KG1 (cell line): Measurements from ENCODE around the gene SH3PXD2A.

Experiments
- DNase-seq: peaks from one replicate; lab custom pipeline; 2025; lab: John Stamatoyannopoulos, UW

Gene SH3PXD2A

DNA sequence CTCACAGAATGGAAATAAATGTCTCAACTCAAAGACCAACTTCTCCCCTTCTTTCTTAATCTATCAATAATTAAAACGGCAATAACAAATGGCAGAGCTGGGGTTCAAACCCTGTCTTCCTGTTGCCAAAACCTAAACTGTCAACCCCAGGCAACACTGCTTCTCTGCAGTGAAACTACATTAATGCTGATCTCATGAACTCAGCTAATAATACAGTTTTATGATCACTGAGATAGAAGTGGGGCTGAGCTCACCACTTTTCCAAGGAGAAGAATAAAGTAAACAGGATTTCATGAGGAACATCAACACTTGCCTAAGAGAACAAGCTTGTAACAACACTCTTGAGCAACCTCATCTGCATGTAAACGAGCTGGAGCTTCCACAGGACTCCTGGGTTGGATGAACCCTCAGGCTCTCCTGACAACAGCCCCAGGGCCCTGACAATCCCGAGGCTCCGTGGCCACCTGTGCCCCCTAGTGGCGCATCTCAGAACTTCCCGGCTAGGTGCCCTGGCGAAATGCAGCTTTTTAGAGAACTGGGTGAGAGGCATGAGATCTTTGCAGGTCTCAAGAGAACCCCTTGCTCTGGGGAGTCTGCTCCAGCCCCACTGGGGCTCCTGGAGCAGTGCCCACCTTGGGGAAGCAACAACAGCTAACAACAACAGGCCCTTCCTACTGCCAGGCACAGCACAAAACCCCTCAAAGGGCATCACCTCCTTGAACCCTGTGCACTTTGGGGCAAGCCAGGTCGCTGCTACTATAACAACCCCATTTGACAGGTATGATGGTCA, 169.3 kb downstream of the SH3PXD2A start:
- peak; percentile 12 for DNase-seq

- no peak for DNase-seq
These were observed 171.5 kb downstream of the SH3PXD2A start for GRCh38 chr10:103683851-103684250.

DNA sequence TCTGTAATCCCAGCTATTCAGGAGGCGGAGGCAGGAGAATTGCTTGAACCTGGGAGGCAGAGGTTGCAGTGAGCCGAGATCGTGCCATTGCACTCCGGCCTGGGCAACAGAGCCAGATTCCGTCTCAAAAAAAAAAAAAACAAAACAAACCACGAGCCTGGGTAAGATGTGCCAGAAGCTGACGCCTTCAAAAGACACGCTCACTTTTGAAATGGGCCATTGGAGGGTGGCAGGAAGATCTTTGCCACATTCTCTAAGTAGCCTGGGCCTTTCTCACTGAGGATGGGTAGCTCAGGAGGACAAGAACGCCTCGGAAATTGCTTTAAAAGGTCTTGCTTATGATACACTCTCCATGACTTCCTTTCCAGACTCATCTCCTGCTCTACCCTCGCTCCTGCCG, 172.7 kb downstream of the SH3PXD2A start:
- DNase-seq: no peak

- no peak for DNase-seq
These were observed 173.6 kb downstream of the SH3PXD2A start for GRCh38 chr10:103681617-103682399.

- DNase-seq: no peak
These were observed 174.5 kb downstream of the SH3PXD2A start for GRCh38 chr10:103680869-103681236.

DNA sequence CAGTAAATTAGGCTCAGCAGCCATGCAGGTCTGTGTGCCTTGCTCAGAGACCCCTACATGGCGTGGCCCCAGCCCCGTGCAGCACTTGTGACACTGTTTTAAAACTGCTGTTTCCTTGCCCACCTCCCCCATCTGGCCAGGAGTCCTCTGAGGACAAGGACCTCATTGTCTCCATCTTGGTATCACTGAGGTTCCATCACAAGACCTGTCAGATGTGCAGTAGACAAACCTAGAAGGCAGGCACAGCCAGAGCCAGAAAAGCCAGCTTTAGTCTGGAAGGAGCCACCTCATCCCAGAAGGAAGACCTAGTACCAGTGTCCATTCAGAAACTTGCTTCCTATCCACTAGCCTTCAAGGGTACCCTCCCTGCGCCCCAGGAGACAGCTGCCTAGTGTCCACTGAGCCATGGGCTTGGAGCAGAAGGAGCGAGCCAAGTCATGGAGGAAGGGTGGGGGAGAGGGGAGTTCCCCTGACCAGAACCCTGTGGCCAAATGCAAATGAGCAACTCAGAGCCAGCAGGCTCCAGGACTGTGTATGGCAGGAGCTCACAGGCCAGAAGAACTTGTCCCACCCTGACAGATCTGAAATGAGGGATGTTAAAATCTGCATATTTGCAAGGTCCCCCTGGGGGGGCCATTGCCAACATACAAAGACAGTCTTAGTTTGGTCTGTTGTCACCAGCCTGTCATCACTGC, 176.1 kb downstream of the SH3PXD2A start:
- no peak for DNase-seq

GRCh38 chr10:103678178-103678526, 177.2 kb downstream of the SH3PXD2A start:
- DNase-seq: no peak

DNA sequence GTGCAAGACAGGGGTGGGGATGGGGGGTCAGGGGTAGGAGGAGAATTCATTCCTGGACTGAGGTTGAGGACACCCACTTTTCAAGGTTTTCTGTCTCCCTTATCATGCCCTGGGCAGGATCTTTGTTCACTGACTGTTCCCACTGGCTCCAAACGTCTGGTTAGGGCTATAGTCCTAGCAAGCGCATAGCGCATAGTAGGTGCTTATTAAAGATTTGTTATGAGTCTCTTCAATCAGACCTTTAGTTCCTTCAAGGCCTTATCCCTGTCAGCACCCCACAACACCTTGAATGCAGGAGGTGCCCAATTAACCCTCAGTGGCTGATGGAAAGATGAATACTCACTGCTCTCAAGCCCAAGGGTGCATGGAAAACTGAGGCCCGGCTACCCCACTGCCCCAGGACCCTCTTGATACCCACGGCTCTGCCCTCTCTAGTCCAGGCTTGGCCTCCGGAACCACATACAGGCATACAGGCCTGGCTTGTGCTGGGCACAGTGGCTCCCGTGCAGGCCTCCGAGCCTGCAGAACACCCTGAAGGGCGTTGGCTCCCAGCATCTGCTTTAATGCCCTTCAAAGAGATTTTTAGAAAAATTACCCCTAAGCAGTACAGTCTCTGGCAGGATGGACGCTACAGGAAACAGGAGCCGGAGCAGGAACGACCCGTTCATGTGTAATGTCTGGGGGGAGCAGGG, 177.7 kb downstream of the SH3PXD2A start:
- DNase-seq: no peak

DNA sequence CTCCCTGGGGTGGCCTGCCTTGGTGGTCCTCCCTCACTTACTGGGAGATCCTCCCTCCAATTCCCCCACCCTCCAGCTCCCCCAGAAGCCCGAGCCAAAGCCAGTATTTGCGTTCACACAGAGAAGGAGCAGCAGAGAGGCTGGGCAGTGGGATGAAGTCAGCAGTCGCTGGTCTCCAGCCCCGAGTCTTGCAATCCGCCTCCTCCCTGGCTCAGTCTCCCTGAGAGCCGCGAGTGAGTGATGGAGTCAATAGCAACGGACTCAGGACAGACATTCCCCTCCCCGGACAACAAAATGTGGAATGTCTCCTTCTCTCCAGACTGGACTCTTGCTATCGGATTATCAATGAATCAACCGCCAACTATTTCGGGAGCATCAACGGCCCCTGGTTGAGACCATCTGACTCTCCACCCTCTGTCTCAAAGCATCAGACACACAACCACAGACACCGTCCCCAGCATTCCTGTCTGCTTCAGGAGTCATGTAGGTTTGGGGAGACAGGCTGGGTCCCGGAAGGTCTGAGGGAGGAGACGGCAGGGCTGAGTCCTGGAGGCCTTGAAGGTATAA, 178.4 kb downstream of the SH3PXD2A start:
- no peak for DNase-seq

- no peak for DNase-seq
These were observed 179.2 kb downstream of the SH3PXD2A start for GRCh38 chr10:103676058-103676785.

GRCh38 chr10:103673606-103674005, 181.8 kb downstream of the SH3PXD2A start:
- no peak for DNase-seq

- no peak for DNase-seq
These were observed 183.0 kb downstream of the SH3PXD2A start for GRCh38 chr10:103672345-103672744.

GRCh38 chr10:103671126-103671895, 184.1 kb downstream of the SH3PXD2A start:
- no peak for DNase-seq

DNA sequence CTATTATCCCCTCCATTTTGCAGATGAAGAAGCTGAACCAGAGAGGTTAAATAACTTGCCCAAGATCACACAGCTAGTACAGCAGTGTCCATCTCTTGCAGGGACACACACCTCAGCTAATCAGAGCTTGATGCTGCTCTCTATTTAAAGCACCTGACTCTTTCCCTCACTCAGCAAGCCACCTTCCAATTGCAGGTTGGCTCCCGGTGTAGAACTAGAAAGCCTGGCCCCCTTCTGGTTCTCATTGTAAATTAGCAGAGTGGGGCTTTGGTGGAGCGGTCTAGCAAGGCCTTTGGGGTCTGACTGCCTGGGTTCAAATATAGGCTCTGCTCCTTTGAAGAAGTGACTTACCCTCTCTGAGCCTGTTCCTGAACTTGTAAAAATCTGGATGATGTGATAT, 185.4 kb downstream of the SH3PXD2A start:
- DNase-seq: no peak

DNA sequence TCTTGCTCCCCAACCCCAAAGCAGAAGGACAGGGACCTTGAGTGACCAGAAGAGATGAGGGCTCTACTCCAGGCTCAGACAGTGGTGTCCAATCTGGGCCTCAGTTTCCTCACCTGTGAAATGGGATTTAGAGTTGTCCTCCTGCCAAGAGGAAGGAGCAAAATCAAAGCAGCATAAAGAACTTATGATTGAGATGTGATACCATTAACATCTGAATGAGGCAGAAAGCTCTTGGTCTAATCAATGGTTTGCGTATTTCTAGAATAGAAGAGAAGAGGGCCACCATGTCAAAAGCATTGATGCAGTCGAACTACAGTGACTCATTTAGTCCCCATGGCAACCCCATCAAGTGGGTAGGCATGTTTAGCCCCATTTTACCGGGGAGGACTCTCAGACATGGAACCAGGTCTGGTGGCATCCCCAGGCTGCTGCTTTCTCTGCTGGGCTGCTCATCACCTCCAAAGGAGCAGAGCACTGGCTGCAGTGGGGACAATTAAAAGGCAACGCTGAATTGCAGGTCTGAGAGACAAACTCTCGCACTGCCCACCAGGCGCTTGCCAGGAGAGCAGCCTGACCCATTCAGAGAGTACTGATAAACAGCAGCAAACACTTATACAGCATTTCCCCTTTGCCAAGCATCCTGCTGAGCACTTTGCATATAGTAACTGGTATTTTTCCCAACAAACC, 186.0 kb downstream of the SH3PXD2A start:
- DNase-seq: no peak

- no peak for DNase-seq
These were observed 186.8 kb downstream of the SH3PXD2A start for GRCh38 chr10:103668351-103669242.

DNA sequence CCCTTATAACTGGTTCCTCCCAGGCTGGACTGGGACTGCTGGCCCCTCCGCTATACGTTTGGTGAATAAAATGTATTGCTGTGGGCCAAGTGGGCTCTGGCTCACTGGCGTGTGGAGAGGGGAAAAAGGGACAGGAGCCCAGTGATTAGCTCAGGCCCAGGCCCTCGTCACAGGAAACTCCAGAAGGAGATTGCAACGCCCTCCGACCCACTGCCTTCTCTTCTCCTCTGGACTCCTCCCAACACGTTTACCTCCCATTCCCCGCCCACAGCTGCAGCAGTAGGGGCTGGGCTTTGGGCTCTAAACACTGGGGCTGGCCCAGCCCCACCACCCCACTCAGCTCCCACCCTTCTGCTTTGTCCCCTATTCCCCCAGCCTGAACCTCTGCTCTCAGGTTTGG, 188.0 kb downstream of the SH3PXD2A start:
- no peak for DNase-seq

GRCh38 chr10:103666762-103667150, 188.6 kb downstream of the SH3PXD2A start:
- no peak for DNase-seq
